Ammon's horn (tissue), 1 donor: Measurements from ENCODE around the gene CSTB.
A peak's percentile ranks its signal among the peaks of the same experiment; 100 is the strongest.

Source experiments
- DNase-seq: peaks from one replicate; pipeline ENCODE4 v3.0.0-alpha.2; 2016; ENCODE audit warnings: low spot score

Gene CSTB

DNA sequence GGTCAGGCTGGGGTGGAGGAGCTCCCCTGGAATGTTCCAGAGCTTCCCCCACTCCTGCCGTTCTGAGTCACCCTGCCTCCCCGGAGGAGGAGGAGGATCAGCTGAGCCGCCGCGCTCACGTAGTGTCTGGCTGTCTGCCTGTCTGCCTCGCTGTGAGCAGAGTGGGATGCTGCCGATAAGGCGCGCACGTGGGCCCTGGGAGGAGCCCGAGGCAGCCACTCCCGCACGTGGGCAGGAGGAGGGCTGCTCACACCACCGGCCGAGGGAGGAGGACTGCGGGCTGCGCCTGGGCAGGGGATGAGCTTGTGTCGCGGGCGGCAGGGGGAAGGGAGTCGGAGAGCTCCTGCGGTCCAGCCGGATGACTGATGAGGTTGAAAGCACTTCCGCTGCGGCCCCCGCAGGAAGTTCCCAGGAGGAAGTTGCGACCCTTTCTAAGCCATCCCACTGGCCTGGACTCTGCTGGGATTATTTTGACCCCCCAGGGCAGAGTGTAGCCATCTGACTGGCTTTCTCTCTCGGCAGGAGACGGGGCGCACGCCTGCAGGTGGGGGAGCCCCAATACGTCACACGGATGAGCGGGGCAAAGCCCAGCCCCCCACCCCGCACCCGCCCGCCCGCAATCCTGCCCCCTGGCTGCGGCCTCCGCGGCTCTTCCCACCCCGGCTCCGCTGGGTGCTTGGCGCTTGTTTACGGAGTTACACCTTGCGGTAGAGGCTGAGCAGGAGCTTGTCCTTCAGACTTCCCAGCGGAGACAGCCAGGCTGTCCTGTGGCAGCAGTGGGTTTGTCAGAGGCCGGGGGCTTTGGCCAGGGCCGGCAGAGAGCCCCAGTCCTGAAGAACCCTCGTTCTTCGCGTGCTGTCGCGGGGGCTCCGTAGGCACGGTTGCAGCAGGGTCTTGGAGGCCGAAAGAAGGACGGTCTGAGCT lies 47.4 kb downstream of the CSTB start:
- peak; percentile 96 for DNase-seq

GRCh38 chr21:43728154-43728466 lies 48.0 kb downstream of the CSTB start:
- DNase-seq = no peak

DNA sequence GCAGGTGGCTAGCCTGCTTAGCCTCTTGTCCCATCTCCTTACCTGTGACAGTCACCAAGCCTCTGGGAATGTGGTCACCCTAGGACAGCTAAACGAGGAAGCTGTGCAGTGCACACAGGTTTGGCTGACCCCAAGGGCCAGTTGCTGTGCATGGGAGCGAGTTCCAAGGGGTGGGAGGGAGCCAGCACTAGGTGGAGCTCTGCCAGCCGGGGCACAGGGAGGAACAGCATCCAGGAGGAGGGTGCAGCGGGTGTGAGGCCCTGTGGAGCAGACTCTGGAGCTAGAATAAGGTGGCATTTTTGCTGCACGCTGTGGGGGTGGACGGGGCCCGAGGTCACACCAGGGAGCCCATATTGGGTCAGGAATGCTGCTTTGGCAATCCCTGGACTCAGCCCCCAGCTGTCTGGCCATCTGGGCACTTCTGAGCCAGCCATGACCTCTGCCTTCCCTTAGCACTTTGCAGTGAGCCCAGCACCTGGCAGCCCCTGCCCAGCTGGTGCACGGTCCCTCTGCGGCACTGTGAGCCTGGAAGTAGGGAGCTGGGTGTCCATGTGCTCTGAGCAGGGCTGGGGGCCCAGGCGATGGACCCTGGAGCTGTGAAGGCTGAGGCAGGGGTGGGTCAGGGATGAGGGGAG lies 48.5 kb downstream of the CSTB start:
- peak; percentile 57 for DNase-seq

- DNase-seq = peak; percentile 38
These were observed 49.2 kb downstream of the CSTB start for GRCh38 chr21:43726686-43727518.
